ENCODE data around the gene VWC2L. TPM values are rescaled to one million over a fixed set of nuclear protein-coding genes. Genes with fewer than 3 reads are reported as not detected.

VWC2L gene
- total RNA-seq, 2 experiments from 2014 or later, result not detected

- POLR2A ChIA-PET, result no interaction called here
- no peak for ATAC-seq (ENCODE audit: low read depth)
- Mint-ChIP-seq H3K27me3 (no peaks in the 10 kb centered on the region), H3K36me3 (no peaks in the 10 kb centered on the region), H3K27ac (no peak overlapping the region), H3K4me1 (no peaks in the 10 kb centered on the region), H3K9me3 (no peaks in the 10 kb centered on the region), H3K4me3 (no peak overlapping the region)
- DNase-seq, result no peak
Observed at GRCh38 chr2:214484239-214484638, 73.4 kb downstream of the VWC2L start.

- POLR2A ChIA-PET, result no interaction called here
- no peaks in the 10 kb centered on the region for H3K27me3 Mint-ChIP-seq
Observed at GRCh38 chr2:214484701-214485100, 73.8 kb downstream of the VWC2L start.

GRCh38 chr2:214489181-214489580 lies 78.3 kb downstream of the VWC2L start:
- no peak for ATAC-seq (ENCODE audit: low read depth)
- H3K9me3 Mint-ChIP-seq, result no peaks in the 10 kb centered on the region
- no peaks in the 10 kb centered on the region for H3K36me3 Mint-ChIP-seq
- DNase-seq, result no peak
- POLR2A ChIA-PET, result no interaction called here
- H3K4me3 Mint-ChIP-seq, result no peak overlapping the region
- no peak overlapping the region for H3K27ac Mint-ChIP-seq
- H3K4me1 Mint-ChIP-seq, result no peaks in the 10 kb centered on the region
- no peaks in the 10 kb centered on the region for H3K27me3 Mint-ChIP-seq

More at GRCh38 chr2:214484701-214485100, 73.8 kb downstream of the VWC2L start:
- H3K4me1 Mint-ChIP-seq, result no peaks in the 10 kb centered on the region
- H3K4me3 Mint-ChIP-seq, result no peak overlapping the region
- no peaks in the 10 kb centered on the region for H3K36me3 Mint-ChIP-seq
- no peaks in the 10 kb centered on the region for H3K9me3 Mint-ChIP-seq
- DNase-seq, result no peak
- no peak for ATAC-seq (ENCODE audit: low read depth)
- H3K27ac Mint-ChIP-seq, result no peak overlapping the region

- Mint-ChIP-seq H3K4me1 (no peaks in the 10 kb centered on the region), H3K36me3 (no peaks in the 10 kb centered on the region), H3K27ac (no peak overlapping the region), H3K27me3 (no peaks in the 10 kb centered on the region), H3K9me3 (no peaks in the 10 kb centered on the region), H3K4me3 (no peak overlapping the region)
- no peak for ATAC-seq (ENCODE audit: low read depth)
- no peak for DNase-seq
- POLR2A ChIA-PET, result no interaction called here
Observed at GRCh38 chr2:214489702-214490101, 78.8 kb downstream of the VWC2L start.

- H3K27me3 Mint-ChIP-seq, result peaks cover 2% of the 10 kb centered on the region
- H3K36me3 Mint-ChIP-seq, result no peaks in the 10 kb centered on the region
- no peak overlapping the region for H3K27ac Mint-ChIP-seq
- no peak overlapping the region for H3K4me3 Mint-ChIP-seq
- DNase-seq (no peak), ATAC-seq (ENCODE audit: low read depth) (no peak)
- no peaks in the 10 kb centered on the region for H3K4me1 Mint-ChIP-seq
- POLR2A ChIA-PET, result no interaction called here
- H3K9me3 Mint-ChIP-seq, result no peaks in the 10 kb centered on the region
Observed at GRCh38 chr2:214492152-214492551, 81.3 kb downstream of the VWC2L start.

GRCh38 chr2:214492608-214493007 lies 81.8 kb downstream of the VWC2L start:
- Mint-ChIP-seq H3K27ac (no peak overlapping the region), H3K36me3 (no peaks in the 10 kb centered on the region), H3K9me3 (no peaks in the 10 kb centered on the region), H3K27me3 (peaks cover 2% of the 10 kb centered on the region), H3K4me3 (no peak overlapping the region), H3K4me1 (no peaks in the 10 kb centered on the region)
- ATAC-seq (ENCODE audit: low read depth), result no peak
- POLR2A ChIA-PET, result no interaction called here
- DNase-seq, result no peak

- ATAC-seq (ENCODE audit: low read depth), result no peak
- no peaks in the 10 kb centered on the region for H3K4me1 Mint-ChIP-seq
- no peak overlapping the region for H3K4me3 Mint-ChIP-seq
- H3K27ac Mint-ChIP-seq, result no peak overlapping the region
- H3K9me3 Mint-ChIP-seq, result no peaks in the 10 kb centered on the region
- DNase-seq, result no peak
- H3K27me3 Mint-ChIP-seq, result peaks cover 2% of the 10 kb centered on the region
- H3K36me3 Mint-ChIP-seq, result no peaks in the 10 kb centered on the region
- POLR2A ChIA-PET, result no interaction called here
Observed at GRCh38 chr2:214497489-214497888, 86.6 kb downstream of the VWC2L start.

- H3K27ac Mint-ChIP-seq, result no peak overlapping the region
- POLR2A ChIA-PET, result no interaction called here
- H3K4me1 Mint-ChIP-seq, result no peaks in the 10 kb centered on the region
- no peaks in the 10 kb centered on the region for H3K27me3 Mint-ChIP-seq
- H3K4me3 Mint-ChIP-seq, result no peak overlapping the region
- ATAC-seq (ENCODE audit: low read depth) (no peak), DNase-seq (no peak)
- no peaks in the 10 kb centered on the region for H3K36me3 Mint-ChIP-seq
- H3K9me3 Mint-ChIP-seq, result no peaks in the 10 kb centered on the region
Observed at GRCh38 chr2:214503568-214503967, 92.7 kb downstream of the VWC2L start.

GRCh38 chr2:214504599-214505376 lies 93.9 kb downstream of the VWC2L start:
- Mint-ChIP-seq H3K4me1 (no peaks in the 10 kb centered on the region), H3K27ac (no peak overlapping the region), H3K9me3 (no peaks in the 10 kb centered on the region), H3K4me3 (no peak overlapping the region), H3K36me3 (no peaks in the 10 kb centered on the region), H3K27me3 (peaks cover 3% of the 10 kb centered on the region)
- DNase-seq (no peak), ATAC-seq (ENCODE audit: low read depth) (no peak)
- POLR2A ChIA-PET, result no interaction called here

GRCh38 chr2:214507032-214507431 lies 96.2 kb downstream of the VWC2L start:
- POLR2A ChIA-PET, result no interaction called here
- H3K27me3 Mint-ChIP-seq, result peaks cover 6% of the 10 kb centered on the region
- no peak for ATAC-seq (ENCODE audit: low read depth)

GRCh38 chr2:214514704-214515103 lies 103.8 kb downstream of the VWC2L start:
- H3K27me3 Mint-ChIP-seq, result peaks cover 3% of the 10 kb centered on the region
- no peak overlapping the region for H3K27ac Mint-ChIP-seq
- no peak overlapping the region for H3K4me3 Mint-ChIP-seq
- no peaks in the 10 kb centered on the region for H3K36me3 Mint-ChIP-seq
- H3K9me3 Mint-ChIP-seq, result no peaks in the 10 kb centered on the region
- no peak for DNase-seq
- ATAC-seq (ENCODE audit: low read depth), result no peak
- H3K4me1 Mint-ChIP-seq, result no peaks in the 10 kb centered on the region
- POLR2A ChIA-PET, result no interaction called here

More at GRCh38 chr2:214507032-214507431, 96.2 kb downstream of the VWC2L start:
- no peaks in the 10 kb centered on the region for H3K9me3 Mint-ChIP-seq
- DNase-seq, result no peak
- H3K36me3 Mint-ChIP-seq, result no peaks in the 10 kb centered on the region
- no peak overlapping the region for H3K4me3 Mint-ChIP-seq
- H3K4me1 Mint-ChIP-seq, result no peaks in the 10 kb centered on the region
- H3K27ac Mint-ChIP-seq, result no peak overlapping the region

- no peak for ATAC-seq (ENCODE audit: low read depth)
- no peaks in the 10 kb centered on the region for H3K36me3 Mint-ChIP-seq
- POLR2A ChIA-PET, result no interaction called here
- H3K27ac Mint-ChIP-seq, result no peak overlapping the region
- no peak for DNase-seq
- H3K4me3 Mint-ChIP-seq, result no peak overlapping the region
- no peaks in the 10 kb centered on the region for H3K4me1 Mint-ChIP-seq
- H3K27me3 Mint-ChIP-seq, result peaks cover 3% of the 10 kb centered on the region
- H3K9me3 Mint-ChIP-seq, result no peaks in the 10 kb centered on the region
Observed at GRCh38 chr2:214515111-214515510, 104.3 kb downstream of the VWC2L start.

- no peaks in the 10 kb centered on the region for H3K36me3 Mint-ChIP-seq
- no peaks in the 10 kb centered on the region for H3K9me3 Mint-ChIP-seq
- no peaks in the 10 kb centered on the region for H3K27me3 Mint-ChIP-seq
- POLR2A ChIA-PET, result no interaction called here
- DNase-seq (no peak), ATAC-seq (ENCODE audit: low read depth) (no peak)
- no peak overlapping the region for H3K27ac Mint-ChIP-seq
- H3K4me3 Mint-ChIP-seq, result no peak overlapping the region
- H3K4me1 Mint-ChIP-seq, result no peaks in the 10 kb centered on the region
Observed at GRCh38 chr2:214519258-214519818, 108.5 kb downstream of the VWC2L start.

- Mint-ChIP-seq H3K4me1 (no peaks in the 10 kb centered on the region), H3K27ac (no peak overlapping the region), H3K4me3 (no peak overlapping the region), H3K27me3 (no peaks in the 10 kb centered on the region), H3K9me3 (no peaks in the 10 kb centered on the region), H3K36me3 (no peaks in the 10 kb centered on the region)
- POLR2A ChIA-PET, result no interaction called here
- DNase-seq (no peak), ATAC-seq (ENCODE audit: low read depth) (no peak)
Observed at GRCh38 chr2:214529021-214529420, 118.2 kb downstream of the VWC2L start.
